ENCODE data around the gene MAP7.

- no peak for TF ChIP-seq CTCF (IDR thresholded peaks at IDR 0.05)
- TF ChIP-seq POLR2A (IDR thresholded peaks at IDR 0.05), result no peak
Measured at GRCh38 chr6:136409597-136409996, 140.6 kb downstream of the MAP7 start.
